Measurements from ENCODE around the gene KCNK7.

KCNK7 gene

DNA sequence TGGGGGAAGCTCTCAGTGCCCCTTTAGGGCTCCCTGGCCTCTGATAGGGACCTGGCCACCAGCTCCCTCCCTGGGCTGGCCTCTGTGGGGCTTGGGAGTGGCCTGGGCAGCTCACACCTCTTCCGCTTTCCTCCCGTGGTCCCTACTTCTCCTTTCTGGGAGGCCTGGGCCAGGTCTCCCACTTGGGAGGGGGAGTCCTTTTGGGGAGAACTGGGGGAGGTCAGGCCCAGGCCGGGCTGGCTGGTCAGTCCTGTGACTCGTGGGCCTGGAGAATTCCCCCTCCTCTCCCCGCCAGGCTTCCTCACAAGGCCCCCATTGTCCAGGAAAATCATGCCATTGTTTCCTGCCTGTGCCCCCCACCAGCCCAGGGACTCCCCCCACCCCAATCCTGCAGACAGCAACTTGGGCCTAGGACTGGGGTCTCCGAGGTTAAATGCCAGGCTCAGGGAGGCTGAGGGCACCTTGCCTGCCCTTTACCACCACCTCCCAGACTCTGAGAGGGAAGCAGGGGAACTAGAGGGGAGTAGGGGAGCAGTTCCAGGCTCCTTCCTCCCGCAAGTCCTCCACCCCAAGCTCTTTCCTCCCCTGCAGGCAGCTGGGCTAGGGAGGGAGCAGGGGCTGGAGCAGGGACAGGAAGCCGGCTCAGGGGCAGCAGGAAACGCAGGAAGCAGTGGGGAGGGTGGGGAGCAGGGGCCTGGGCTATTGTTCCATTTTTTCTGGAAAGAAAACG is 15.6 kb upstream of the KCNK7 start:
- no peak for DNase-seq (ENCODE audit: low read depth)
- TF ChIP-seq, protein P1, sequence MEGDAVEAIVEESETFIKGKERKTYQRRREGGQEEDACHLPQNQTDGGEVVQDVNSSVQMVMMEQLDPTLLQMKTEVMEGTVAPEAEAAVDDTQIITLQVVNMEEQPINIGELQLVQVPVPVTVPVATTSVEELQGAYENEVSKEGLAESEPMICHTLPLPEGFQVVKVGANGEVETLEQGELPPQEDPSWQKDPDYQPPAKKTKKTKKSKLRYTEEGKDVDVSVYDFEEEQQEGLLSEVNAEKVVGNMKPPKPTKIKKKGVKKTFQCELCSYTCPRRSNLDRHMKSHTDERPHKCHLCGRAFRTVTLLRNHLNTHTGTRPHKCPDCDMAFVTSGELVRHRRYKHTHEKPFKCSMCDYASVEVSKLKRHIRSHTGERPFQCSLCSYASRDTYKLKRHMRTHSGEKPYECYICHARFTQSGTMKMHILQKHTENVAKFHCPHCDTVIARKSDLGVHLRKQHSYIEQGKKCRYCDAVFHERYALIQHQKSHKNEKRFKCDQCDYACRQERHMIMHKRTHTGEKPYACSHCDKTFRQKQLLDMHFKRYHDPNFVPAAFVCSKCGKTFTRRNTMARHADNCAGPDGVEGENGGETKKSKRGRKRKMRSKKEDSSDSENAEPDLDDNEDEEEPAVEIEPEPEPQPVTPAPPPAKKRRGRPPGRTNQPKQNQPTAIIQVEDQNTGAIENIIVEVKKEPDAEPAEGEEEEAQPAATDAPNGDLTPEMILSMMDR (IDR thresholded peaks at IDR 0.05; ENCODE audit: low read depth, low read length, missing control alignments), result no peak
- H3K4me3 ChIP-seq (ENCODE audit: low read depth, low read length), result no peak overlapping the region

DNA sequence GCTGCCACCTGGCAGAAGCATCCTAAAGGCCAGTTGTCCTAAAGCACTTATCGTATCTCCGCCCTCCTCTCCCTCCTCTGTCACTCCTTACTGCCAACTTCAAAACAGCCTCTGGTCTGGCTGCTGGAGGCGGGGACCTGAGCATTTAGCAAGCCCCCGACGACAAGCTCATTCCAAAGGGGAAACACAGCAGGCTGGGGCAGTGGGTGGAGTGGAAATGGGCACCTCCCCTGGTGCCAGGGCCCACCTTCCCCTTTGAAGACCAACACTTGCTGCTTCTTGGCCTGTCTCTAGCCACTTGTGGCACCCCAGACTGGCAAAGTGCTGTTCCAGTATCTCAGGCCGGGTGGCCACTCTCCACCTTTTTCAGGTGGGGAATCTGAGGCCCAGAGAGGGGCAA is 14.8 kb upstream of the KCNK7 start:
- TF ChIP-seq, protein P1 (IDR thresholded peaks at IDR 0.05; ENCODE audit: low read depth, low read length, missing control alignments), result no peak
- H3K4me3 ChIP-seq (ENCODE audit: low read depth, low read length), result no peak overlapping the region
- DNase-seq (ENCODE audit: low read depth), result no peak

DNA sequence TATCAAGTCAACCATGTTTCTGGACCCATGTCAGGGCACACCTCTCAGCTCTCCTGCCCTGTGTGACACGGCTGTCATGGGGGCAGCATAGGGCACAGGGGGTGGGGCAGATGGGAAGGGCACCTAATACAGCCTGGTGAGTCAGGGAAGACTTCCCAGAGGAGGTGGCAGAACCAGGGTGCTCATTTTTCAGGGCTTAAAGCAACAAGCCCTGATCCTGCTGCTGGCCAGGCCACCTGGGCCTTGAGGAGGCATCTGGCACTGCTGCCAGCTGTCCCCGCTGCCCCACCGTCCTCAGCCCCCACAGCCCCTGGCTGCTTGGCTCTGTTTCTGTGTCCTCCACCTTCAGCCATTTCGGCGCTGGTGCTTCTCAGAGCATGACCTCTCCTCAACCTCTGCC is 14.1 kb upstream of the KCNK7 start:
- no peak overlapping the region for H3K4me3 ChIP-seq (ENCODE audit: low read depth, low read length)
- no peak for DNase-seq (ENCODE audit: low read depth)
- TF ChIP-seq, protein P1 (IDR thresholded peaks at IDR 0.05; ENCODE audit: low read depth, low read length, missing control alignments), result no peak

DNA sequence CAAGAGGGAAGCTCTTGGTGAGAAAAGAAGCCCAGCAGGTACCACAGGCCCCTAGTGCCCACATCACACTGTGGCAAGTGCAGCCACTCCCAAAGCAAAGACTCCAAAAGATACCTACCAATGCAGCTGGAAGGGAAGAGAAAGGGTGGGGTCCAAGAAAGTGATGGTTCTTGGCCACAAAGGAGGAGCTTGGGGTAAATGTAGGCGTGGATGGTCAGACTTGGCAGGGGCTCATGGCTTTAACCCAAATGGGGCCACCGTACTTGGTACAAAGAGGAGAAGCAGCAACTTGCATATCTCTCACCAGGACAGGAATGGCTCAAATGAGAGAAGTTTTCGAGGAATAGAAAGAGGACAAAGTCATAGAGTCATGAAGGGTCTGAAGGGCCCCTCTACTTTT is 13.6 kb upstream of the KCNK7 start:
- TF ChIP-seq, protein P1 (IDR thresholded peaks at IDR 0.05; ENCODE audit: low read depth, low read length, missing control alignments), result no peak
- no peak for DNase-seq (ENCODE audit: low read depth)
- no peak overlapping the region for H3K4me3 ChIP-seq (ENCODE audit: low read depth, low read length)

DNA sequence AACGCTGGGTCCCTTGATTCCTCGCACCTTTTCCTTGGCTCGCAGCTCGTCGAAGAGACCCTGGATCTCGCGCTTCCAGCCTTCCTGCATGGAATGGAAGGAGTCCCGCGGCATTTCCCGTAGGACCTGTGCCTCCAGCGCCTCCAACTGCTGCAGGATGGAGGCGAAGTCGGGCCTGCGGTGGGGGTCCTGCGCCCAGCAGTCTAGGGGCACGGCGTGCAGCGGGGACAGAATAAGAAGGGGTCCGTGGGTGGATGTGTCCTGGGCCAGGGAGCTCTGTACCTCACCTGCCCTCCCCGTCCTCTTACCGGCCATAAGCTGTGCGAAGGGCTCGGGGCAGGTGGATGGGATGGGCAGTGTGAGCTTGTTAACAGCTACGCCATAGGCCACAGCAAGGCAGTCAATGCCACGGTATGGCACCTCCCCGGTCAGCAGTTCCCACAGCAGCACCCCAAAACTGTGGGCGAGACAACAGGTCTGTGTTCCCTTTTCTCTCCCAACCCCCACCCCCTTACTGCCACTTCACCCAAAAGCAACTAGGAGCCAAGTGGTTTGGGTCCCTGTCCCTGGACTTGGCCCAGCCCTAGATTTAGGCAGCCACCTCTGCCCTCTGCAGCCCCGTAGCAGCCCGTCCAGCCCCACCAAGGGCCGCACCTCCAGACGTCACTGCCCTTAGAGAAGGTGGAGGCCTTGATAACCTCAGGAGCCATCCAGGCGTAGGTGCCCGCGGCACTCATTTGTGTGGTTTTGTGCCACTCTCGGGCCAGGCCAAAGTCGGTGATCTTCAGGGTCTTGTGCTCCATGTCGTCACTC is 12.2 kb upstream of the KCNK7 start:
- TF ChIP-seq, protein P1 (IDR thresholded peaks at IDR 0.05; ENCODE audit: low read depth, low read length, missing control alignments), result no peak
- no peak for DNase-seq (ENCODE audit: low read depth)
- no peak overlapping the region for H3K4me3 ChIP-seq (ENCODE audit: low read depth, low read length)

DNA sequence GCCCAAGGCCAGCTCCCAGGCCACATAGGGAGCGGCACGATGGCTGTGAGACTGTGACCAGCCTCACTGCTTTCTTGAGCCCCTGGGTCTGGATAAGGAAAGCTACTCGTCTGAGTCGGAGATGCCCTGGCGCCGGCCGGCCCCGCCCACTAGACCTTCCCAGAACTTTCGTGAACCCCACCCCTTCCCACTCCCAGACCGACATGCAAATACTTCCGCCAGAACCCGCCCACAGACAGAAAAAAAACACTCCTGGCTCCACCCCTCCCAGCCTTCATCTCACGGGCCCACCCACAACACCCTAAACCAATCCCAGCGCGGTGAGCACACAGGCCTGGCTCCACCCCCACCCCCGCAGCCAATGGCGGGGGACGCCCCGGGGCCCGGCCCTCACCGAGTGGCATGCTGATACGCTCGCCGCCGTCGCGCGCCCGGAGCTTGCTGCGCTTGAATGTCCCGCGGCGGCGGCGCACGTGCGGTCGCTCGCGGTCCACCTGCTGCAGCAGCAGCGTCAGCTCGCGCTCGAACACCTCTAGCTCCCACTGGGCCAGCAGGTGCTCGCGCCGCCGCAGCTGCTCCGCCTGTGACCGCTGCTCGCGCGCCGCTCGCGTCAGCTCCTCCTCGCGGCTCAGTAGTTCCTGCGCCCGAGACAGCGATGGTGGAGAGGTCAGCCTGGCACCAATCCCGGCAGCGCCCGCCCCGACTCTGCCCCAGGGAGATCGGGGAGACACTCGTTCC is 11.4 kb upstream of the KCNK7 start:
- no peak for DNase-seq (ENCODE audit: low read depth)
- H3K4me3 ChIP-seq (ENCODE audit: low read depth, low read length), result no peak overlapping the region
- TF ChIP-seq, protein P1 (IDR thresholded peaks at IDR 0.05; ENCODE audit: low read depth, low read length, missing control alignments), result no peak
